ENCODE data around the gene BOD1L1.
A peak's percentile ranks its signal among the peaks of the same experiment; 100 is the strongest.

Gene BOD1L1

GRCh38 chr4:13535708-13536361, 91.7 kb downstream of the BOD1L1 start:
- Histone ChIP-seq H3K27me3 (ENCODE audit: control insufficient read depth in 3 of 3, insufficient read depth in 3 of 3, low read depth in 1 of 3, low read length in 3 of 3) (peaks cover 86 to 99% (median 91%) of the 10 kb centered on the region in 3 experiments), H4K91ac (ENCODE audit: low read depth, low read length, poor library complexity) (no peak overlapping the region), H3K36me3 (replicated peaks in 1 of 2; ENCODE audit: control insufficient read depth in 2 of 2, insufficient read depth in 2 of 2, low read length in 2 of 2) (peaks cover 0 to 5% of the 10 kb centered on the region in 2 donors), H3K4me1 (ENCODE audit: control insufficient read depth in 2 of 2, insufficient read depth in 1 of 2, low read depth in 1 of 2, low read length in 2 of 2) (peaks cover 4 to 12% of the 10 kb centered on the region in 2 donors), H3K4me2 (ENCODE audit: insufficient read depth, low read length, poor library complexity, severe bottlenecking) (no peak overlapping the region), H2BK120ac (ENCODE audit: low read depth, low read length) (no peak overlapping the region), H4K8ac (ENCODE audit: low read depth, low read length) (no peak overlapping the region), H2AFZ (ENCODE audit: low read length) (peak overlapping the region; percentile 1), H2BK12ac (ENCODE audit: low read length) (no peak overlapping the region), H3K79me1 (ENCODE audit: low read depth, low read length) (no peaks in the 10 kb centered on the region), H2BK15ac (ENCODE audit: low read length) (no peak overlapping the region), H2BK5ac (ENCODE audit: low read length) (no peak overlapping the region), H3K27ac (replicated peaks; ENCODE audit: low read length) (no peak overlapping the region), H3K9me3 (replicated peaks in 1 of 2; ENCODE audit: control insufficient read depth in 2 of 2, insufficient read depth in 1 of 2, low read depth in 1 of 2, low read length in 2 of 2) (peaks cover 11 to 37% of the 10 kb centered on the region in 2 donors), H3K9ac (ENCODE audit: low read depth, low read length, poor library complexity) (peak overlapping the region; percentile 12), H2AK5ac (ENCODE audit: low read depth, low read length) (no peak overlapping the region), H3K4me3 (ENCODE audit: low read length in 2 of 2) (no peak overlapping the region), H3K23ac (ENCODE audit: low read depth, low read length, poor library complexity) (peak overlapping the region; percentile 34), H3K14ac (ENCODE audit: low read length) (no peak overlapping the region), H3K4ac (ENCODE audit: low read length) (no peak overlapping the region), H3K18ac (ENCODE audit: low read length) (peak overlapping the region; percentile 1)
- WGBS, 2 donors (ENCODE audit: extremely low coverage in 2 of 2, insufficient read length in 2 of 2, insufficient replicate concordance in 1 of 2), result no CpG with 5 or more reads among the region's 39 CpGs
- no peak for DNase-seq (ENCODE audit: low spot score)

GRCh38 chr4:13535118-13535517, 92.4 kb downstream of the BOD1L1 start:
- H4K91ac ChIP-seq (ENCODE audit: low read depth, low read length, poor library complexity), result no peak overlapping the region
- peaks cover 81 to 99% (median 96%) of the 10 kb centered on the region in 3 experiments for H3K27me3 ChIP-seq (ENCODE audit: control insufficient read depth in 3 of 3, insufficient read depth in 3 of 3, low read depth in 1 of 3, low read length in 3 of 3)
- H2BK120ac ChIP-seq (ENCODE audit: low read depth, low read length), result no peak overlapping the region

GRCh38 chr4:13534344-13535063, 93.0 kb downstream of the BOD1L1 start:
- Histone ChIP-seq H3K4me1 (ENCODE audit: control insufficient read depth in 2 of 2, insufficient read depth in 1 of 2, low read depth in 1 of 2, low read length in 2 of 2) (peaks cover 4 to 14% of the 10 kb centered on the region in 2 donors), H3K4me3 (ENCODE audit: low read length in 2 of 2) (no peak overlapping the region)
- no CpG with 5 or more reads among the region's 32 CpGs for WGBS, 2 donors (ENCODE audit: extremely low coverage in 2 of 2, insufficient read length in 2 of 2, insufficient replicate concordance in 1 of 2)

More at GRCh38 chr4:13535118-13535517, 92.4 kb downstream of the BOD1L1 start:
- Histone ChIP-seq H3K36me3 (replicated peaks in 1 of 2; ENCODE audit: control insufficient read depth in 2 of 2, insufficient read depth in 2 of 2, low read length in 2 of 2) (no peaks in the 10 kb centered on the region), H2BK12ac (ENCODE audit: low read length) (no peak overlapping the region), H3K4me1 (ENCODE audit: control insufficient read depth in 2 of 2, insufficient read depth in 1 of 2, low read depth in 1 of 2, low read length in 2 of 2) (peaks cover 4 to 12% of the 10 kb centered on the region in 2 donors), H3K23ac (ENCODE audit: low read depth, low read length, poor library complexity) (no peak overlapping the region), H4K8ac (ENCODE audit: low read depth, low read length) (no peak overlapping the region), H3K9ac (ENCODE audit: low read depth, low read length, poor library complexity) (no peak overlapping the region), H2BK5ac (ENCODE audit: low read length) (no peak overlapping the region), H3K4ac (ENCODE audit: low read length) (no peak overlapping the region), H3K27ac (replicated peaks; ENCODE audit: low read length) (no peak overlapping the region), H3K4me3 (ENCODE audit: low read length in 2 of 2) (no peak overlapping the region), H3K4me2 (ENCODE audit: insufficient read depth, low read length, poor library complexity, severe bottlenecking) (no peak overlapping the region), H2AK5ac (ENCODE audit: low read depth, low read length) (no peak overlapping the region), H3K9me3 (replicated peaks in 1 of 2; ENCODE audit: control insufficient read depth in 2 of 2, insufficient read depth in 1 of 2, low read depth in 1 of 2, low read length in 2 of 2) (peaks cover 11 to 32% of the 10 kb centered on the region in 2 donors), H3K14ac (ENCODE audit: low read length) (no peak overlapping the region), H2BK15ac (ENCODE audit: low read length) (no peak overlapping the region), H3K79me1 (ENCODE audit: low read depth, low read length) (no peaks in the 10 kb centered on the region), H2AFZ (ENCODE audit: low read length) (no peak overlapping the region), H3K18ac (ENCODE audit: low read length) (no peak overlapping the region)
- no peak for DNase-seq (ENCODE audit: low spot score)
- WGBS, 2 donors (ENCODE audit: extremely low coverage in 2 of 2, insufficient read length in 2 of 2, insufficient replicate concordance in 1 of 2), result no CpG with 5 or more reads among the region's 18 CpGs

GRCh38 chr4:13533670-13534343, 93.7 kb downstream of the BOD1L1 start:
- H3K4me2 ChIP-seq (ENCODE audit: insufficient read depth, low read length, poor library complexity, severe bottlenecking), result no peak overlapping the region
- no peak overlapping the region for H3K27ac ChIP-seq (replicated peaks; ENCODE audit: low read length)
- no peak overlapping the region for H3K9ac ChIP-seq (ENCODE audit: low read depth, low read length, poor library complexity)
- peaks cover 11 to 29% of the 10 kb centered on the region in 2 donors for H3K9me3 ChIP-seq (replicated peaks in 1 of 2; ENCODE audit: control insufficient read depth in 2 of 2, insufficient read depth in 1 of 2, low read depth in 1 of 2, low read length in 2 of 2)
- H3K27me3 ChIP-seq (ENCODE audit: control insufficient read depth in 3 of 3, insufficient read depth in 3 of 3, low read depth in 1 of 3, low read length in 3 of 3), result peaks cover 81 to 99% (median 96%) of the 10 kb centered on the region in 3 experiments
- peaks cover 4 to 14% of the 10 kb centered on the region in 2 donors for H3K4me1 ChIP-seq (ENCODE audit: control insufficient read depth in 2 of 2, insufficient read depth in 1 of 2, low read depth in 1 of 2, low read length in 2 of 2)
- no peaks in the 10 kb centered on the region for H3K36me3 ChIP-seq (replicated peaks in 1 of 2; ENCODE audit: control insufficient read depth in 2 of 2, insufficient read depth in 2 of 2, low read length in 2 of 2)
- H2BK5ac ChIP-seq (ENCODE audit: low read length), result no peak overlapping the region
- no peak overlapping the region for H2BK15ac ChIP-seq (ENCODE audit: low read length)
- H4K91ac ChIP-seq (ENCODE audit: low read depth, low read length, poor library complexity), result no peak overlapping the region
- H2BK120ac ChIP-seq (ENCODE audit: low read depth, low read length), result no peak overlapping the region
- no peak for DNase-seq (ENCODE audit: low spot score)
- no peak overlapping the region for H3K14ac ChIP-seq (ENCODE audit: low read length)
- peak overlapping the region; percentile 60 for H2AFZ ChIP-seq (ENCODE audit: low read length)
- no peak overlapping the region for H3K4me3 ChIP-seq (ENCODE audit: low read length in 2 of 2)
- WGBS, 2 donors (ENCODE audit: extremely low coverage in 2 of 2, insufficient read length in 2 of 2, insufficient replicate concordance in 1 of 2), result no CpG with 5 or more reads among the region's 13 CpGs
- no peaks in the 10 kb centered on the region for H3K79me1 ChIP-seq (ENCODE audit: low read depth, low read length)
- H3K18ac ChIP-seq (ENCODE audit: low read length), result no peak overlapping the region
- no peak overlapping the region for H4K8ac ChIP-seq (ENCODE audit: low read depth, low read length)
- H3K4ac ChIP-seq (ENCODE audit: low read length), result no peak overlapping the region
- H3K23ac ChIP-seq (ENCODE audit: low read depth, low read length, poor library complexity), result no peak overlapping the region
- no peak overlapping the region for H2AK5ac ChIP-seq (ENCODE audit: low read depth, low read length)
- no peak overlapping the region for H2BK12ac ChIP-seq (ENCODE audit: low read length)

More at GRCh38 chr4:13534344-13535063, 93.0 kb downstream of the BOD1L1 start:
- Histone ChIP-seq H2BK15ac (ENCODE audit: low read length) (no peak overlapping the region), H2BK12ac (ENCODE audit: low read length) (no peak overlapping the region), H2BK120ac (ENCODE audit: low read depth, low read length) (no peak overlapping the region), H3K23ac (ENCODE audit: low read depth, low read length, poor library complexity) (peak overlapping the region; percentile 21), H2BK5ac (ENCODE audit: low read length) (no peak overlapping the region), H3K4ac (ENCODE audit: low read length) (no peak overlapping the region), H3K79me1 (ENCODE audit: low read depth, low read length) (no peaks in the 10 kb centered on the region), H4K8ac (ENCODE audit: low read depth, low read length) (no peak overlapping the region), H3K14ac (ENCODE audit: low read length) (no peak overlapping the region), H3K27me3 (ENCODE audit: control insufficient read depth in 3 of 3, insufficient read depth in 3 of 3, low read depth in 1 of 3, low read length in 3 of 3) (peaks cover 78 to 99% (median 96%) of the 10 kb centered on the region in 3 experiments), H3K9me3 (replicated peaks in 1 of 2; ENCODE audit: control insufficient read depth in 2 of 2, insufficient read depth in 1 of 2, low read depth in 1 of 2, low read length in 2 of 2) (peaks cover 11 to 30% of the 10 kb centered on the region in 2 donors), H4K91ac (ENCODE audit: low read depth, low read length, poor library complexity) (no peak overlapping the region), H2AFZ (ENCODE audit: low read length) (peak overlapping the region; percentile 60), H3K27ac (replicated peaks; ENCODE audit: low read length) (no peak overlapping the region), H3K36me3 (replicated peaks in 1 of 2; ENCODE audit: control insufficient read depth in 2 of 2, insufficient read depth in 2 of 2, low read length in 2 of 2) (no peaks in the 10 kb centered on the region), H3K4me2 (ENCODE audit: insufficient read depth, low read length, poor library complexity, severe bottlenecking) (no peak overlapping the region), H3K9ac (ENCODE audit: low read depth, low read length, poor library complexity) (no peak overlapping the region), H2AK5ac (ENCODE audit: low read depth, low read length) (no peak overlapping the region), H3K18ac (ENCODE audit: low read length) (no peak overlapping the region)
- DNase-seq (ENCODE audit: low spot score), result no peak

All from neuronal stem cell (in vitro differentiated cells).